ENCODE data around the gene BCLAF3. TPM values are rescaled to one million over a fixed set of nuclear protein-coding genes. Genes with fewer than 3 reads are reported as not detected.

Gene BCLAF3
- polyA plus RNA-seq, 1 donor (not counting 4 experiments of a cell fraction or from before 2014, with no cell fraction given) = 3.0 TPM

DNA sequence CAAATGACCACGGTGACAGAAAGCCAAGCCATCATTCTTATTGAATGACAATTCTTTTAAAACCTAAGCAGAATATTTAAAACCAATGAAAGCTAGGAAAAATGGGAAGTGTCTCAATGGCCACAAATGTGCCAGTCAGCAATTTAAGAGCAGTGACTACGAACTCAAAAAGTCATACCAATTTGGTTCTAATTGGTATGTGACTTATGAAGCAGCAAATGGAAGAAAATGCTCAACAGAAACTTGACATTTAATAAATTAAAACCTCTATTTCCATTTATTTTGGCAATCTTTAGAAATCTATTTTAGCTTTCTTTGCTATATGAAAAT, 25.7 kb upstream of the BCLAF3 start:
- FAIRE-seq (no peak), DNase-seq (ENCODE audit: low read depth, low spot score) (no peak)
- Histone ChIP-seq H3K9ac (ENCODE audit: control insufficient read depth, extremely low read depth, insufficient read depth, low read length) (no peak overlapping the region), H3K9me1 (ENCODE audit: control insufficient read depth, extremely low read depth, insufficient read depth, low read length) (no peaks in the 10 kb centered on the region), H2AFZ (ENCODE audit: control insufficient read depth, low read length) (no peak overlapping the region), H3K4me3 (ENCODE audit: control insufficient read depth in 2 of 3, extremely low read depth in 1 of 3, insufficient read depth in 2 of 3, low read depth in 1 of 3, low read length in 3 of 3) (no peak overlapping the region), H3K4me1 (ENCODE audit: control insufficient read depth, extremely low read depth, insufficient read depth, low read length) (no peaks in the 10 kb centered on the region), H3K4me2 (ENCODE audit: control insufficient read depth, extremely low read depth, insufficient read depth, low read depth, low read length) (no peak overlapping the region), H4K20me1 (ENCODE audit: control insufficient read depth, extremely low read depth, insufficient read depth, low read length) (no peaks in the 10 kb centered on the region), H3K79me2 (ENCODE audit: control insufficient read depth, insufficient read depth, low read length) (no peaks in the 10 kb centered on the region), H3K36me3 (ENCODE audit: control insufficient read depth in 2 of 2, extremely low read depth in 1 of 2, insufficient read depth in 2 of 2, low read length in 2 of 2) (no peaks in the 10 kb centered on the region), H3K27me3 (ENCODE audit: control insufficient read depth, extremely low read depth, insufficient read depth, low read length) (no peaks in the 10 kb centered on the region), H3K27ac (ENCODE audit: control insufficient read depth, insufficient read depth, low read length) (no peak overlapping the region), H3K9me3 (ENCODE audit: control insufficient read depth, low read depth, low read length) (peaks cover 3% of the 10 kb centered on the region)
- TF ChIP-seq, protein P1, sequence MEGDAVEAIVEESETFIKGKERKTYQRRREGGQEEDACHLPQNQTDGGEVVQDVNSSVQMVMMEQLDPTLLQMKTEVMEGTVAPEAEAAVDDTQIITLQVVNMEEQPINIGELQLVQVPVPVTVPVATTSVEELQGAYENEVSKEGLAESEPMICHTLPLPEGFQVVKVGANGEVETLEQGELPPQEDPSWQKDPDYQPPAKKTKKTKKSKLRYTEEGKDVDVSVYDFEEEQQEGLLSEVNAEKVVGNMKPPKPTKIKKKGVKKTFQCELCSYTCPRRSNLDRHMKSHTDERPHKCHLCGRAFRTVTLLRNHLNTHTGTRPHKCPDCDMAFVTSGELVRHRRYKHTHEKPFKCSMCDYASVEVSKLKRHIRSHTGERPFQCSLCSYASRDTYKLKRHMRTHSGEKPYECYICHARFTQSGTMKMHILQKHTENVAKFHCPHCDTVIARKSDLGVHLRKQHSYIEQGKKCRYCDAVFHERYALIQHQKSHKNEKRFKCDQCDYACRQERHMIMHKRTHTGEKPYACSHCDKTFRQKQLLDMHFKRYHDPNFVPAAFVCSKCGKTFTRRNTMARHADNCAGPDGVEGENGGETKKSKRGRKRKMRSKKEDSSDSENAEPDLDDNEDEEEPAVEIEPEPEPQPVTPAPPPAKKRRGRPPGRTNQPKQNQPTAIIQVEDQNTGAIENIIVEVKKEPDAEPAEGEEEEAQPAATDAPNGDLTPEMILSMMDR (optimal IDR thresholded peaks at IDR 0.05 in 1 of 3, IDR thresholded peaks at IDR 0.05 in 1 of 3, conservative IDR thresholded peaks at IDR 0.05 in 1 of 3; ENCODE audit: extremely low read depth in 1 of 3, insufficient read depth in 2 of 3, low read length in 3 of 3) = no peak
- TF ChIP-seq EZH2 (IDR thresholded peaks at IDR 0.05; ENCODE audit: low read length) = no peak
- dilution Hi-C loops (cut with MboI; ENCODE audit: extremely low pct_ligation_motif_present, low sequenced_read_pairs) = no loop called here

DNA sequence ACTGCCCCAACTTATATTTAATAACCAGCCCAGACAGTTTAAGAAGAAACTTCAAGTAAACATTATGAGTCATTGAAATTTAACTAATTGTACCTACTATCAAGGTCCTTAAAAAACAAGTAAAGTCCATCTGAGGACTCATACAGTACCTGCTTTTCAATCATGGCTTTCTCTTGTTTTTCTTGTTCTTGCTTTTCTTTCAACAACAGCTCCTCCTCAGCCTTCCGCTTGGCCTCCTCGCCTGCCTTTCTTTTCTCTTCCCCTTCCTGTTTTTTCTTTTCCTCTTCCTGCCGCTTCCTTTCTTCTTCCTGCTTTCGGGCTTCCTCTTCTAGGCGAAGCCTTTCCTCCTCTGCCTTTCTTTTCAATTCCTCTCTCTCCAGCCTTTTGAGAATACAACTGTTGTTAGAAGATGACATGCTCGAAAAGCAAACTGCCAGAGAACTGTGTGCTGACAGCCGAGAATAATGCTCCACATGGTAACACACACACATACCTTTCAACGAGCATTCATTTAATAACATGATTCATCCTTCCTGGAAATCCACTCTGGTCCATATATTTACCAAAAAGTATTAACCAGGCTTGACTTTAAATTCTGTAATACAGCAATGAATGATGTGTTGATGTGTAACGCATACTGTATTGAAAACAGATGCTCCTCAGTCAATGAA, 25.2 kb upstream of the BCLAF3 start:
- H3K9ac ChIP-seq (ENCODE audit: control insufficient read depth, extremely low read depth, insufficient read depth, low read length) = no peak overlapping the region
- H3K9me3 ChIP-seq (ENCODE audit: control insufficient read depth, low read depth, low read length) = peaks cover 3% of the 10 kb centered on the region
- no peaks in the 10 kb centered on the region for H3K79me2 ChIP-seq (ENCODE audit: control insufficient read depth, insufficient read depth, low read length)
- H3K4me1 ChIP-seq (ENCODE audit: control insufficient read depth, extremely low read depth, insufficient read depth, low read length) = no peaks in the 10 kb centered on the region
- H3K27me3 ChIP-seq (ENCODE audit: control insufficient read depth, extremely low read depth, insufficient read depth, low read length) = no peaks in the 10 kb centered on the region
- TF ChIP-seq, protein P1 (optimal IDR thresholded peaks at IDR 0.05 in 1 of 3, IDR thresholded peaks at IDR 0.05 in 1 of 3, conservative IDR thresholded peaks at IDR 0.05 in 1 of 3; ENCODE audit: extremely low read depth in 1 of 3, insufficient read depth in 2 of 3, low read length in 3 of 3) = no peak
- no peak for TF ChIP-seq EZH2 (IDR thresholded peaks at IDR 0.05; ENCODE audit: low read length)
- no peak overlapping the region for H3K4me2 ChIP-seq (ENCODE audit: control insufficient read depth, extremely low read depth, insufficient read depth, low read depth, low read length)
- DNase-seq (ENCODE audit: low read depth, low spot score) (no peak), FAIRE-seq (no peak)
- no peaks in the 10 kb centered on the region for H3K36me3 ChIP-seq (ENCODE audit: control insufficient read depth in 2 of 2, extremely low read depth in 1 of 2, insufficient read depth in 2 of 2, low read length in 2 of 2)
- H4K20me1 ChIP-seq (ENCODE audit: control insufficient read depth, extremely low read depth, insufficient read depth, low read length) = no peaks in the 10 kb centered on the region
- no peak overlapping the region for H2AFZ ChIP-seq (ENCODE audit: control insufficient read depth, low read length)
- no peak overlapping the region for H3K27ac ChIP-seq (ENCODE audit: control insufficient read depth, insufficient read depth, low read length)
- no peak overlapping the region for H3K4me3 ChIP-seq (ENCODE audit: control insufficient read depth in 2 of 3, extremely low read depth in 1 of 3, insufficient read depth in 2 of 3, low read depth in 1 of 3, low read length in 3 of 3)
- dilution Hi-C loops (cut with MboI; ENCODE audit: extremely low pct_ligation_motif_present, low sequenced_read_pairs) = no loop called here
- H3K9me1 ChIP-seq (ENCODE audit: control insufficient read depth, extremely low read depth, insufficient read depth, low read length) = no peaks in the 10 kb centered on the region

Measured in keratinocyte (primary cell).